ENCODE measurements around the gene NFXL1. TPM values are rescaled to one million over a fixed set of nuclear protein-coding genes. Genes with fewer than 3 reads are reported as not detected.

Gene NFXL1
- total RNA-seq, 2 experiments from 2014 or later, result 17.9 to 28.4 TPM

GRCh38 chr4:47819178-47819577 lies 95.2 kb downstream of the NFXL1 start:
- POLR2A ChIA-PET, result interaction anchor here (0.6 to 0.7 kb wide), 2 partner anchors 13 to 379 kb away, joined by 3 read pairs; no protein-coding TSS in a partner anchor
- Histone ChIP-seq H3K9me2 (ENCODE audit: insufficient read depth, low read length) (no peaks in the 10 kb centered on the region), H2AFZ (ENCODE audit: low read length) (no peak overlapping the region), H3K27ac (ENCODE audit: low read depth, low read length, poor library complexity, severe bottlenecking) (no peak overlapping the region), H3K4me3 (ENCODE audit: low read depth, low read length, poor library complexity, severe bottlenecking) (no peak overlapping the region), H3K9me3 (ENCODE audit: low read length) (no peaks in the 10 kb centered on the region), H3K4me1 (ENCODE audit: insufficient read depth, low read length, poor library complexity, severe bottlenecking) (no peaks in the 10 kb centered on the region), H3K79me2 (ENCODE audit: insufficient read depth, low read depth, low read length) (no peaks in the 10 kb centered on the region), H3K36me3 (ENCODE audit: insufficient read depth, low read length) (no peaks in the 10 kb centered on the region), H4K20me1 (ENCODE audit: insufficient read depth, low read length) (no peaks in the 10 kb centered on the region), H3K4me2 (ENCODE audit: low read length) (no peak overlapping the region)
- intact Hi-C loops (cut with micrococcal nuclease; ENCODE audit: unreplicated experiment), result no loop called here
- CTCF ChIA-PET (ENCODE audit: unreplicated experiment), result no interaction called here
- TF ChIP-seq EZH2phosphoT487 (IDR thresholded peaks at IDR 0.05; ENCODE audit: borderline replicate concordance, low read depth, low read length) (no peak), CTCF (conservative IDR thresholded peaks at IDR 0.05; ENCODE audit: low read length) (no peak)
- no peak for DNase-seq (ENCODE audit: low spot score)
- no TSS peak for BruUV-seq (replicated peaks)

- ChIA-PET POLR2A (no interaction called here), CTCF (ENCODE audit: unreplicated experiment) (interaction anchor here (0.8 kb wide), 1 partner anchor 19 kb away, joined by 4 read pairs; no protein-coding TSS in a partner anchor)
- TF ChIP-seq EZH2phosphoT487 (IDR thresholded peaks at IDR 0.05; ENCODE audit: borderline replicate concordance, low read depth, low read length) (no peak), CTCF (conservative IDR thresholded peaks at IDR 0.05; ENCODE audit: low read length) (no peak)
- no peaks in the 10 kb centered on the region for H3K9me3 ChIP-seq (ENCODE audit: low read length)
- H2AFZ ChIP-seq (ENCODE audit: low read length), result no peak overlapping the region
- no TSS peak for BruUV-seq (replicated peaks)
- H3K4me2 ChIP-seq (ENCODE audit: low read length), result no peak overlapping the region
- no peaks in the 10 kb centered on the region for H4K20me1 ChIP-seq (ENCODE audit: insufficient read depth, low read length)
- no peaks in the 10 kb centered on the region for H3K4me1 ChIP-seq (ENCODE audit: insufficient read depth, low read length, poor library complexity, severe bottlenecking)
- H3K4me3 ChIP-seq (ENCODE audit: low read depth, low read length, poor library complexity, severe bottlenecking), result no peak overlapping the region
- H3K9me2 ChIP-seq (ENCODE audit: insufficient read depth, low read length), result no peaks in the 10 kb centered on the region
- no peak overlapping the region for H3K27ac ChIP-seq (ENCODE audit: low read depth, low read length, poor library complexity, severe bottlenecking)
- intact Hi-C loops (cut with micrococcal nuclease; ENCODE audit: unreplicated experiment), result no loop called here
- no peaks in the 10 kb centered on the region for H3K36me3 ChIP-seq (ENCODE audit: insufficient read depth, low read length)
- no peaks in the 10 kb centered on the region for H3K79me2 ChIP-seq (ENCODE audit: insufficient read depth, low read depth, low read length)
- DNase-seq (ENCODE audit: low spot score), result no peak
Measured at GRCh38 chr4:47817275-47817674, 97.1 kb downstream of the NFXL1 start.

GRCh38 chr4:47816748-47817147 lies 97.6 kb downstream of the NFXL1 start:
- no TSS peak for BruUV-seq (replicated peaks)
- Histone ChIP-seq H2AFZ (ENCODE audit: low read length) (no peak overlapping the region), H3K9me3 (ENCODE audit: low read length) (no peaks in the 10 kb centered on the region), H3K9me2 (ENCODE audit: insufficient read depth, low read length) (no peaks in the 10 kb centered on the region), H3K4me2 (ENCODE audit: low read length) (no peak overlapping the region), H3K36me3 (ENCODE audit: insufficient read depth, low read length) (no peaks in the 10 kb centered on the region), H3K79me2 (ENCODE audit: insufficient read depth, low read depth, low read length) (no peaks in the 10 kb centered on the region), H3K27ac (ENCODE audit: low read depth, low read length, poor library complexity, severe bottlenecking) (no peak overlapping the region), H3K4me3 (ENCODE audit: low read depth, low read length, poor library complexity, severe bottlenecking) (no peak overlapping the region), H3K4me1 (ENCODE audit: insufficient read depth, low read length, poor library complexity, severe bottlenecking) (no peaks in the 10 kb centered on the region), H4K20me1 (ENCODE audit: insufficient read depth, low read length) (no peaks in the 10 kb centered on the region)
- TF ChIP-seq CTCF (conservative IDR thresholded peaks at IDR 0.05; ENCODE audit: low read length) (no peak), EZH2phosphoT487 (IDR thresholded peaks at IDR 0.05; ENCODE audit: borderline replicate concordance, low read depth, low read length) (no peak)
- ChIA-PET CTCF (ENCODE audit: unreplicated experiment) (interaction anchor here (0.8 kb wide), 1 partner anchor 20 kb away, joined by 4 read pairs; no protein-coding TSS in a partner anchor), POLR2A (no interaction called here)
- intact Hi-C loops (cut with micrococcal nuclease; ENCODE audit: unreplicated experiment), result no loop called here
- no peak for DNase-seq (ENCODE audit: low spot score)
